ENCODE results near the gene TTPAL. TPM values are rescaled to one million over a fixed set of nuclear protein-coding genes. Genes with fewer than 3 reads are reported as not detected.

Gene TTPAL
- total and polyA plus RNA-seq, 7 donors: 1.2 to 8.4 (median 4.5) TPM

GRCh38 chr20:44481719-44482416 lies 6.2 kb downstream of the TTPAL start:
- Histone ChIP-seq H3K27me3 (ENCODE audit: insufficient read depth in 3 of 3, low read length in 2 of 3) (no peaks in the 10 kb centered on the region), H3K36me3 (ENCODE audit: insufficient read depth in 1 of 2, low read depth in 1 of 2) (peaks cover 5 to 71% of the 10 kb centered on the region in 2 donors), H3K4me3 (no peak overlapping the region), H3K9me3 (no peaks in the 10 kb centered on the region), H3K27ac (no peak overlapping the region), H3K4me1 (peaks cover 3% of the 10 kb centered on the region)
- DNase-seq (no peak), ATAC-seq (peak in 3 of 4 donors; percentile 24 to 26 (median 26))
- TF ChIP-seq, protein P1, sequence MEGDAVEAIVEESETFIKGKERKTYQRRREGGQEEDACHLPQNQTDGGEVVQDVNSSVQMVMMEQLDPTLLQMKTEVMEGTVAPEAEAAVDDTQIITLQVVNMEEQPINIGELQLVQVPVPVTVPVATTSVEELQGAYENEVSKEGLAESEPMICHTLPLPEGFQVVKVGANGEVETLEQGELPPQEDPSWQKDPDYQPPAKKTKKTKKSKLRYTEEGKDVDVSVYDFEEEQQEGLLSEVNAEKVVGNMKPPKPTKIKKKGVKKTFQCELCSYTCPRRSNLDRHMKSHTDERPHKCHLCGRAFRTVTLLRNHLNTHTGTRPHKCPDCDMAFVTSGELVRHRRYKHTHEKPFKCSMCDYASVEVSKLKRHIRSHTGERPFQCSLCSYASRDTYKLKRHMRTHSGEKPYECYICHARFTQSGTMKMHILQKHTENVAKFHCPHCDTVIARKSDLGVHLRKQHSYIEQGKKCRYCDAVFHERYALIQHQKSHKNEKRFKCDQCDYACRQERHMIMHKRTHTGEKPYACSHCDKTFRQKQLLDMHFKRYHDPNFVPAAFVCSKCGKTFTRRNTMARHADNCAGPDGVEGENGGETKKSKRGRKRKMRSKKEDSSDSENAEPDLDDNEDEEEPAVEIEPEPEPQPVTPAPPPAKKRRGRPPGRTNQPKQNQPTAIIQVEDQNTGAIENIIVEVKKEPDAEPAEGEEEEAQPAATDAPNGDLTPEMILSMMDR (IDR thresholded peaks at IDR 0.05): no peak
- 62 to 77% (median 68%) methylated on average over 6 of the region's 6 CpGs for WGBS, 3 donors
- intact Hi-C loops (cut with DNase I): no loop called here

DNA sequence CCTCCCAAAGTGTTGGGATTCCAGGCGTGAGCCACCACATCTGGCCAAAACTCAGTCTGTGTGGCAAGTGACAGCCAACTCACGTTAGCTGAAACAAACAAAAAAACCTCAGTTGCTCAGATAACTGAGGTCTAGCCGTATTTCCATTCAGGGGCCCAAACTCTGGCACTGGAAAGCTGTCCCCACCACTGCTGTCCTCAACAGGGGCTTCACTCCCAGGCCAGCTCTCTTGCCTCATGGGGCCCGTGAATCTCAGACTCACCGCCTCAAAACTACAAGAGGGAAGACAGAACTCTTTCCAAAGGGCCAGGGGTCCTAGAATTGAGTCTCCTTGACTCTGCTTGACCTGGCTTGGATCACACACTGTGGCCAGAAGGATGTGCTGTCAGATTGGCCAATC lies 7.4 kb downstream of the TTPAL start:
- H3K27ac ChIP-seq: no peak overlapping the region
- WGBS, 3 donors: 89 to 95% (median 90%) methylated on average over 5 of the region's 5 CpGs
- H3K36me3 ChIP-seq (ENCODE audit: insufficient read depth in 1 of 2, low read depth in 1 of 2): peaks cover 6 to 83% of the 10 kb centered on the region in 2 donors
- intact Hi-C loops (cut with DNase I): no loop called here
- H3K4me1 ChIP-seq: no peaks in the 10 kb centered on the region
- H3K4me3 ChIP-seq: no peak overlapping the region
- DNase-seq (no peak), ATAC-seq (no peak)
- no peaks in the 10 kb centered on the region for H3K27me3 ChIP-seq (ENCODE audit: insufficient read depth in 3 of 3, low read length in 2 of 3)
- no peaks in the 10 kb centered on the region for H3K9me3 ChIP-seq
- TF ChIP-seq, protein P1 (IDR thresholded peaks at IDR 0.05): no peak

- Histone ChIP-seq H3K36me3 (ENCODE audit: insufficient read depth in 1 of 2, low read depth in 1 of 2) (peaks cover 18 to 98% of the 10 kb centered on the region in 2 donors), H3K27me3 (ENCODE audit: insufficient read depth in 3 of 3, low read length in 2 of 3) (no peaks in the 10 kb centered on the region), H3K4me3 (no peak overlapping the region), H3K27ac (no peak overlapping the region), H3K4me1 (no peaks in the 10 kb centered on the region), H3K9me3 (no peaks in the 10 kb centered on the region)
- TF ChIP-seq, protein P1 (IDR thresholded peaks at IDR 0.05): no peak
- ATAC-seq (peak; percentile 41 to 73 (median 48)), DNase-seq (no peak)
- 86 to 88% (median 87%) methylated on average over 7 of the region's 7 CpGs for WGBS, 3 donors
- intact Hi-C loops (cut with DNase I): no loop called here
Observed at GRCh38 chr20:44485078-44485829, 9.6 kb downstream of the TTPAL start.

DNA sequence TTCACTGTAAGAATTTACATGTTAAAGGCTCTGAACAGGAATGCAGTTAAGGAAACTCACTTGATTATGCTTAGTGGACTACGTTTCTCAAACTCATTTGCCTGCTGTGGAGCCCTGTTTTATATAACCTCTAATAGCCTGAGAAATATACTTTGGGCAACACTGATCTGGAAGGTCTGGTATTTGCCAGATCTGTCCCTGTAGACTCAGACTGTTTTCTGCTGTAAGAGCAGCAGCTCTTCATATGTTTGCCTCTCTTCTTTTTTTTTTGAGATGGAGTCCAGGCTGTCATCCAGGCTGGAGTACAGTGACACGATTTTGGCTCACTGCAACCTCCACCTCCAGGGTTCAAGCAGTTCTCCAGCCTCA lies 10.1 kb downstream of the TTPAL start:
- ATAC-seq (no peak), DNase-seq (no peak)
- WGBS, 3 donors: 64 to 83% (median 69%) methylated on average over 2 of the region's 2 CpGs
- H3K4me1 ChIP-seq: no peaks in the 10 kb centered on the region
- intact Hi-C loops (cut with DNase I): no loop called here
- TF ChIP-seq, protein P1 (IDR thresholded peaks at IDR 0.05): no peak
- no peak overlapping the region for H3K27ac ChIP-seq
- peaks cover 16 to 98% of the 10 kb centered on the region in 2 donors for H3K36me3 ChIP-seq (ENCODE audit: insufficient read depth in 1 of 2, low read depth in 1 of 2)
- no peak overlapping the region for H3K4me3 ChIP-seq
- no peaks in the 10 kb centered on the region for H3K27me3 ChIP-seq (ENCODE audit: insufficient read depth in 3 of 3, low read length in 2 of 3)
- H3K9me3 ChIP-seq: no peaks in the 10 kb centered on the region

Measured in psoas muscle (tissue), 8 donors.